Ishikawa (cell line): ENCODE results near the gene GMDS.

Experiments
- CEBPB ChIP-seq: IDR thresholded peaks from 2 replicates; pipeline ENCODE4 v1.6.1; 2012
- CREB1 ChIP-seq: IDR thresholded peaks from 2 replicates; pipeline ENCODE4 v1.6.1; 2012; ENCODE audit warnings: low read depth
- EGR1 ChIP-seq: IDR thresholded peaks from 2 replicates; pipeline ENCODE4 v1.6.1; 2012
- EP300 ChIP-seq: IDR thresholded peaks from 2 replicates; pipeline ENCODE4 v1.6.1; 2012; ENCODE audit warnings: borderline replicate concordance
- FOXM1 ChIP-seq: IDR thresholded peaks from 2 replicates; pipeline ENCODE4 v1.6.1; 2012; ENCODE audit warnings: low read depth, borderline replicate concordance
- NFIC ChIP-seq: IDR thresholded peaks from 2 replicates; pipeline ENCODE4 v1.6.1; 2012
- RAD21 ChIP-seq: IDR thresholded peaks from 2 replicates; pipeline ENCODE4 v1.6.1; 2012; ENCODE audit warnings: low read depth
- TAF1 ChIP-seq: IDR thresholded peaks from 2 replicates; pipeline ENCODE4 v1.6.1; 2012; ENCODE audit warnings: low read depth, mild to moderate bottlenecking
- TCF12 ChIP-seq: IDR thresholded peaks from 2 replicates; pipeline ENCODE4 v1.6.1; 2012; ENCODE audit warnings: low read depth
- TEAD4 ChIP-seq: IDR thresholded peaks from 2 replicates; pipeline ENCODE4 v1.6.1; 2012
- YY1 ChIP-seq: IDR thresholded peaks from 2 replicates; pipeline ENCODE4 v1.6.1; 2012; ENCODE audit warnings: low read depth
- ZBTB7A ChIP-seq: IDR thresholded peaks from 2 replicates; pipeline ENCODE4 v1.6.1; 2012; ENCODE audit warnings: low read depth
- TF ChIP-seq, protein P1 (sequence below): IDR thresholded peaks from 2 replicates; pipeline ENCODE4 v1.6.1; 2012
- TF ChIP-seq, protein P2 (sequence below): IDR thresholded peaks from 2 replicates; pipeline ENCODE4 v1.6.1; 2012
- TF ChIP-seq, protein P3 (sequence below): IDR thresholded peaks from 2 replicates; pipeline ENCODE4 v1.6.1; 2012; ENCODE audit warnings: low read depth, mild to moderate bottlenecking

The GMDS gene

DNA sequence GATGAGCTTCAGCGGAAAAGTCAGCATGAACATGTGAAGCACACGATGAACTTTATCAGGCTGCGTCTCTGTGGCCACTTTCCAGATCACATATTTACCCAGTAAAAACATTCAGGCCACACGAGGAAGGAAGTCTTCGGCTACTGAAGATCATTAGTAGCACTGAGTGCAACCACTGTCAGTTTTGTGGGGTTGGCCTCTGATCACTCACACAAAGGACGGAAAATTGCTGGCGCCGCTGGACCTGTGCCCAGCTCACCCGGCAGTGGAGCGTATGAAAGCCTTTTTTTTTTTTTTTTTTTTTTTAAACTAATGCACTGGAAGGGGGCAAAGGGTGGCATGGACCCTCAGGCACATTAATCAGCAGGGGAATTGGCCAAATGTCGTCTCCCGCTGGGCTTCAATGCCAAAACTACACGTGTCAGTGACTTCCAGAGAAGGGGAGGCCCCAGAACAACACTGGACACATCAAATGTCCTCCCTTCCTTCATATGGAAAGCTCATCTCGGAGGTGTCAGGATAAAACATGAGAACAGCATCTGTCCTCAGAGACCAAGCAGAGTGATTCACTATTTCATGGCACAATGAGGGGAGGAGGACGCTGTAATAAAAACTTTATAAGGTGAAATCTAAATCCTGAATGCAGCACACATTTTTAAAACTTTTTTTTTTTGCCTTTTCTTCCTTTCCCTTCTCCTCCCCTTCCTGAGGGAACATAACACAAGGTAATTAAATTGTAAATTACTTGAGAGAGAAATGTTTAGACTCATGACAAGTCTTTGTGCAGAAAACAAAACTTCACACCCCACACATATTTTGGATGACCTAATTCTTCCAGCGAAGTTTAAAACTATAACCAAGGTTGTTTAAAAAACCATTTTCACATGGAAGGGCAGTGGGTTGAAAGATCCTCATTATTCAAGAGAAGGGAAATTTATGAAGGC is 412.3 kb downstream of the GMDS start:
- 0 out of 2 replicates have a peak, but pooled peaks have one; percentile 60 for TF ChIP-seq ZBTB7A
- peak; percentile 73 for TF ChIP-seq NFIC
- TF ChIP-seq TAF1, result no peak
- TF ChIP-seq TEAD4, result no peak
- TF ChIP-seq, protein P1, sequence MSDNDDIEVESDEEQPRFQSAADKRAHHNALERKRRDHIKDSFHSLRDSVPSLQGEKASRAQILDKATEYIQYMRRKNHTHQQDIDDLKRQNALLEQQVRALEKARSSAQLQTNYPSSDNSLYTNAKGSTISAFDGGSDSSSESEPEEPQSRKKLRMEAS, result peak; percentile 40; the same call in 1 of the 2 replicates
- TF ChIP-seq, protein P2, sequence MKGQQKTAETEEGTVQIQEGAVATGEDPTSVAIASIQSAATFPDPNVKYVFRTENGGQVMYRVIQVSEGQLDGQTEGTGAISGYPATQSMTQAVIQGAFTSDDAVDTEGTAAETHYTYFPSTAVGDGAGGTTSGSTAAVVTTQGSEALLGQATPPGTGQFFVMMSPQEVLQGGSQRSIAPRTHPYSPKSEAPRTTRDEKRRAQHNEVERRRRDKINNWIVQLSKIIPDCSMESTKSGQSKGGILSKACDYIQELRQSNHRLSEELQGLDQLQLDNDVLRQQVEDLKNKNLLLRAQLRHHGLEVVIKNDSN, result 0 out of 2 replicates have a peak, but pooled peaks have one; percentile 19
- 0 out of 2 replicates have a peak, but pooled peaks have one; percentile 12 for TF ChIP-seq EP300

DNA sequence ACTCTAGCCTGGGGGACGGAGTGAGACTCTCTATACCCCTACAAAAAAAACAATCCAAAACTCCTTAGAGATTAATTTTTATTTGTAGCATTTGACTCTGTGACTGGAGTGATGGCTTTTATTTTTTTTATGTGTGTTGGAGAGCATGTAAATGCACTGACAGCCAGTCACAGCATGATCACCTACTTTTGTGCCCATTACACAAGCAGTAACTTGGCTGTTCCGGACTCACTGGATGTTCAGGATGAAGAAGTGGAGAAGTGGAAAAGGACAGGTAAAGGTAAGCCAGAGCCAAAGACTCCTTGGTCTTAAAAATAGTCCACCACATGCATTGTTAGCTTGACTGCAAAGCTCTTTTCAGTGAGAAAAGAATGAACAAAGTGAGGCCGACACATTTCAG is 413.0 kb downstream of the GMDS start:
- no peak for TF ChIP-seq ZBTB7A
- no peak for TF ChIP-seq NFIC
- TF ChIP-seq TAF1, result no peak
- no peak for TF ChIP-seq RAD21
- TF ChIP-seq TCF12, result no peak
- TF ChIP-seq YY1, result no peak
- TF ChIP-seq FOXM1, result no peak
- no peak for TF ChIP-seq TEAD4
- no peak for TF ChIP-seq CREB1
- TF ChIP-seq, protein P1, result no peak
- no peak for TF ChIP-seq CEBPB
- no peak for TF ChIP-seq EP300
- TF ChIP-seq, protein P2, result no peak
- TF ChIP-seq, protein P3, sequence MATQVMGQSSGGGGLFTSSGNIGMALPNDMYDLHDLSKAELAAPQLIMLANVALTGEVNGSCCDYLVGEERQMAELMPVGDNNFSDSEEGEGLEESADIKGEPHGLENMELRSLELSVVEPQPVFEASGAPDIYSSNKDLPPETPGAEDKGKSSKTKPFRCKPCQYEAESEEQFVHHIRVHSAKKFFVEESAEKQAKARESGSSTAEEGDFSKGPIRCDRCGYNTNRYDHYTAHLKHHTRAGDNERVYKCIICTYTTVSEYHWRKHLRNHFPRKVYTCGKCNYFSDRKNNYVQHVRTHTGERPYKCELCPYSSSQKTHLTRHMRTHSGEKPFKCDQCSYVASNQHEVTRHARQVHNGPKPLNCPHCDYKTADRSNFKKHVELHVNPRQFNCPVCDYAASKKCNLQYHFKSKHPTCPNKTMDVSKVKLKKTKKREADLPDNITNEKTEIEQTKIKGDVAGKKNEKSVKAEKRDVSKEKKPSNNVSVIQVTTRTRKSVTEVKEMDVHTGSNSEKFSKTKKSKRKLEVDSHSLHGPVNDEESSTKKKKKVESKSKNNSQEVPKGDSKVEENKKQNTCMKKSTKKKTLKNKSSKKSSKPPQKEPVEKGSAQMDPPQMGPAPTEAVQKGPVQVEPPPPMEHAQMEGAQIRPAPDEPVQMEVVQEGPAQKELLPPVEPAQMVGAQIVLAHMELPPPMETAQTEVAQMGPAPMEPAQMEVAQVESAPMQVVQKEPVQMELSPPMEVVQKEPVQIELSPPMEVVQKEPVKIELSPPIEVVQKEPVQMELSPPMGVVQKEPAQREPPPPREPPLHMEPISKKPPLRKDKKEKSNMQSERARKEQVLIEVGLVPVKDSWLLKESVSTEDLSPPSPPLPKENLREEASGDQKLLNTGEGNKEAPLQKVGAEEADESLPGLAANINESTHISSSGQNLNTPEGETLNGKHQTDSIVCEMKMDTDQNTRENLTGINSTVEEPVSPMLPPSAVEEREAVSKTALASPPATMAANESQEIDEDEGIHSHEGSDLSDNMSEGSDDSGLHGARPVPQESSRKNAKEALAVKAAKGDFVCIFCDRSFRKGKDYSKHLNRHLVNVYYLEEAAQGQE, result no peak
- no peak for TF ChIP-seq EGR1

DNA sequence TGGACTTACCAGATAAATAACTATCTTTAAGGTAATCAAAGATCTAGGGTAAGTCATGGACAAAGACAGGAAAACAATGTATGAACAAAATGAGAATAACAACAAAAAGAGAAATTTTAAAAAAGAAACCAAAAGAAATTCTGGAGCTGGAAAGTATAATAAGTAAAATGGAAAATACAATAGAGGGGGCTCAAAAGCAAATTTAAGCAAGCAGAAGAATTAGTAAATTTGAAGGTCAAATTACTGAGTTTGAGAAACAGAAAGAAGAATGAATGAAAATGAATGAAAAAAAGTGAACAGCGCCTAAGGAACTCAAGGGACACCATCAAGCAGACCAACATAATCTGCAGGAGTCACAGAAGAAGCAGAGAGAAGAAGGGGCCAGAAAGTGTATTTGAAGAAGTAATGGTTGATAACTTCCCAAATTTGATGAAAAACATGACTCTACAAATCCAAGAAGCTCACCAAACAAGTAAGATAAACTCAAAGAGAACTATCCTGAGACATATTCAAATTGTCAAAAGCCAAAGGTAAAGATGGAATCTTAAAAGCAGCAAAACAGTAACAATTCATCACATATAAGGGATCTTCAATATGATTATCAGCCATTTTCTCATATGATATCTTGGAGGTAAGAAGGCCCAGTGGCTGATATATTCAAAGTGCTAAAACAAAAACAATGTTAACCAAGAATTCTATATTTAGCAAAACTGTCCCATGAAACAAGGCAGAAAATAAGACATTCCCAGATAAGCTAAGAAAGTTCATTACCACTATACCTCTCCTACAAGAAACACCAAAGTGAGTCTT is 417.2 kb downstream of the GMDS start:
- no peak for TF ChIP-seq EP300
- TF ChIP-seq, protein P3, result no peak
- TF ChIP-seq CREB1, result no peak
- TF ChIP-seq TAF1, result no peak
- TF ChIP-seq, protein P2, result no peak
- TF ChIP-seq EGR1, result no peak
- no peak for TF ChIP-seq TEAD4
- TF ChIP-seq RAD21, result no peak
- no peak for TF ChIP-seq NFIC
- no peak for TF ChIP-seq ZBTB7A
- TF ChIP-seq CEBPB, result no peak
- TF ChIP-seq TCF12, result no peak
- TF ChIP-seq, protein P1, result no peak
- TF ChIP-seq FOXM1, result no peak
- no peak for TF ChIP-seq YY1

DNA sequence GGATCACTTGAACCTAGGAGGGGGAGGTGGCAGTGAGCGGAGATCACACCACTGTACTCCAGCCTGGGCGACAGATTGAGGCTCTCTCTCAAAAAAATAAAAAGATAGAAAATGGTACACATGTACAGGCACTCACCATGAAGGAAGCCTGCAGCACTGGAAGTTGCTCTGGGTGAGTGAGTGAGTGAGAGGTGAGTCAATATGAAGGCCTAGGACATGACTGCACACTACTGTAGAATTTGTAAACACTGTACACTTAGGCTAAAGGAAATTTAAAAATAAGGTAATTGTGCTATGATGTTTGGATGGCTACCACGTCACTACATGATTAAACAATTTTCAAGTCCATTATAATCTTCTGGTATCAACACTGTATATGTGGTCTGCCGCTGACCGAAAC is 419.5 kb downstream of the GMDS start:
- TF ChIP-seq YY1 (no peak), NFIC (no peak), EGR1 (no peak), CREB1 (no peak), CEBPB (no peak), RAD21 (no peak), FOXM1 (no peak), TEAD4 (no peak), TAF1 (no peak), TCF12 (no peak), EP300 (no peak)
- TF ChIP-seq, protein P1, result no peak
- TF ChIP-seq, protein P2, result no peak
- TF ChIP-seq, protein P3, result no peak
